H1 (cell line): ENCODE measurements around the gene GMFB. TPM values are rescaled to one million over a fixed set of nuclear protein-coding genes. Genes with fewer than 3 reads are reported as not detected.

Experiments
- CTCF ChIA-PET: fragments of 300-600 bp; sonication (Branson Sonifier 250); formaldehyde crosslinking; loops from one replicate; lab custom pipeline; 2021; ENCODE audit not compliant: partially characterized antibody; lab: Charles Lee
- POLR2A ChIA-PET: fragments of 300-600 bp; sonication (Branson Sonifier 250); formaldehyde crosslinking; loops from one replicate; lab custom pipeline; 2021; ENCODE audit warnings: inconsistent platforms; ENCODE audit not compliant: partially characterized antibody; lab: Charles Lee
- DNase-seq, 2 experiments: peaks; one replicate each; pipeline versions ENCODE4 v3.0.0 to v3.0.0-alpha.2; 2010 to 2022; ENCODE audit warnings: low spot score in 2 of 2, low read depth in 1 of 2, mixed read lengths in 1 of 2
- FAIRE-seq: peaks from 2 replicates; lab custom pipeline; 2011; peaks lifted over from hg19 to GRCh38; lab: Jason Lieb, UNC
- H2AFZ ChIP-seq: 2 replicates; pipeline ENCODE4 v1.8.1; 2012; ENCODE audit warnings: low read length, inconsistent platforms
- H2AK5ac ChIP-seq: 2 replicates; pipeline ENCODE4 v1.6.1; 2013; ENCODE audit warnings: low read depth, low read length
- H2BK120ac ChIP-seq: replicated peaks from 2 replicates; pipeline ENCODE3; 2013; ENCODE audit warnings: low read depth, low read length, inconsistent platforms
- H2BK12ac ChIP-seq: 2 replicates; pipeline ENCODE4 v1.6.1; 2013; ENCODE audit warnings: low read depth, low read length
- H2BK15ac ChIP-seq: 2 replicates; pipeline ENCODE4 v1.6.1; 2013; ENCODE audit warnings: low read length
- H2BK20ac ChIP-seq: 2 replicates; pipeline ENCODE4 v1.6.1; 2013; ENCODE audit warnings: low read length
- H2BK5ac ChIP-seq: 2 replicates; pipeline ENCODE4 v1.6.1; 2013; ENCODE audit warnings: low read depth, low read length
- H3K14ac ChIP-seq: 2 replicates; pipeline ENCODE4 v1.6.1; 2013; ENCODE audit warnings: inconsistent platforms; ENCODE audit not compliant: insufficient read length
- H3K18ac ChIP-seq: 2 replicates; pipeline ENCODE4 v1.6.1; 2013; ENCODE audit warnings: low read length; ENCODE audit errors: extremely low read depth
- H3K23ac ChIP-seq: 2 replicates; pipeline ENCODE4 v1.6.1; 2013; ENCODE audit warnings: inconsistent platforms; ENCODE audit not compliant: insufficient read length
- H3K23me2 ChIP-seq: 2 replicates; pipeline ENCODE4 v1.6.1; 2013; ENCODE audit warnings: low read depth, low read length
- H3K27ac ChIP-seq: 2 replicates; pipeline ENCODE4 v1.6.1; 2011; ENCODE audit warnings: low read depth, low read length, inconsistent platforms
- H3K27me3 ChIP-seq, 4 experiments: replicated peaks in 1 of 4; 1 replicate in 1 of 4; 2 replicates in 3 of 4; pipeline versions ENCODE4 v1.6.1 to v1.8.1; 2011 to 2013; ENCODE audit warnings: low read length in 3 of 4, mild to moderate bottlenecking in 3 of 4, inconsistent platforms in 2 of 4, mixed read lengths in 2 of 4, moderate library complexity in 1 of 4; ENCODE audit not compliant: control insufficient read depth in 3 of 4, insufficient read depth in 3 of 4; ENCODE audit errors: extremely low read depth in 1 of 4
- H3K36me3 ChIP-seq, 4 experiments: 2 replicates each; pipeline versions ENCODE4 v1.6.1 to v1.8.1; 2011 to 2013; ENCODE audit warnings: mild to moderate bottlenecking in 4 of 4, low read length in 3 of 4, moderate library complexity in 2 of 4, control low read depth in 1 of 4, inconsistent platforms in 1 of 4; ENCODE audit not compliant: insufficient read depth in 4 of 4, control insufficient read depth in 2 of 4
- H3K4ac ChIP-seq: replicated peaks from 2 replicates; pipeline ENCODE3; 2013; ENCODE audit warnings: low read length, low read depth, mixed read lengths, inconsistent platforms; ENCODE audit not compliant: insufficient read length
- H3K4me1 ChIP-seq, 4 experiments: replicated peaks in 1 of 4; 1 replicate in 1 of 4; 2 replicates in 3 of 4; pipeline versions ENCODE4 v1.6.1 to v1.8.1; 2011 to 2013; ENCODE audit warnings: low read length in 3 of 4, inconsistent platforms in 2 of 4, mixed read lengths in 1 of 4; ENCODE audit not compliant: insufficient read depth in 4 of 4, control insufficient read depth in 3 of 4
- H3K4me2 ChIP-seq, 2 experiments: 2 replicates each; pipeline versions ENCODE4 v1.6.1 to v1.8.1; 2011 to 2013; ENCODE audit warnings: low read depth in 2 of 2, low read length in 2 of 2, control low read depth in 1 of 2, inconsistent platforms in 1 of 2, mild to moderate bottlenecking in 1 of 2; ENCODE audit not compliant: insufficient read depth in 1 of 2
- H3K4me3 ChIP-seq, 4 experiments: fragments of 200-600, 300-600 bp in 1 of 4; sonication (generic), shearing (Covaris generic), sonication (Bioruptor Twin) in 1 of 4; 2 replicates each; pipeline versions ENCODE4 v1.5.1 to v1.8.1; 2011 to 2016; ENCODE audit warnings: low read length in 4 of 4, low read depth in 3 of 4, control low read depth in 2 of 4, inconsistent platforms in 2 of 4, mild to moderate bottlenecking in 2 of 4, mixed read lengths in 1 of 4, moderate library complexity in 1 of 4; ENCODE audit not compliant: insufficient read depth in 2 of 4; ENCODE audit errors: extremely low read depth in 1 of 4
- H3K56ac ChIP-seq: replicated peaks from 2 replicates; pipeline ENCODE3; 2013; ENCODE audit warnings: low read depth, mild to moderate bottlenecking, mixed read lengths, low read length, inconsistent platforms; ENCODE audit not compliant: insufficient read length
- H3K79me1 ChIP-seq: 2 replicates; pipeline ENCODE4 v1.6.1; 2013; ENCODE audit warnings: low read depth, low read length, control low read depth
- H3K79me2 ChIP-seq, 2 experiments: 2 replicates each; pipeline versions ENCODE4 v1.6.1 to v1.8.1; 2012 to 2013; ENCODE audit warnings: low read length in 2 of 2, mild to moderate bottlenecking in 2 of 2, inconsistent platforms in 1 of 2; ENCODE audit not compliant: insufficient read depth in 2 of 2, control insufficient read depth in 1 of 2
- H3K9ac ChIP-seq, 4 experiments: replicated peaks in 1 of 4; 1 replicate in 1 of 4; 2 replicates in 3 of 4; pipeline versions ENCODE4 v1.6.1 to v1.8.1; 2011 to 2013; ENCODE audit warnings: low read depth in 3 of 4, low read length in 3 of 4, control low read depth in 2 of 4, mild to moderate bottlenecking in 2 of 4, moderate library complexity in 2 of 4, inconsistent platforms in 1 of 4; ENCODE audit errors: extremely low read depth in 1 of 4
- H3K9me3 ChIP-seq, 2 experiments: 2 replicates each; pipeline versions ENCODE4 v1.6.1 to v1.8.1; 2012 to 2013; ENCODE audit warnings: mild to moderate bottlenecking in 2 of 2, moderate library complexity in 2 of 2, control low read depth in 1 of 2, inconsistent platforms in 1 of 2, low read depth in 1 of 2, low read length in 1 of 2, mixed read lengths in 1 of 2; ENCODE audit not compliant: insufficient read depth in 2 of 2
- H4K20me1 ChIP-seq, 2 experiments: replicated peaks in 1 of 2; 2 replicates each; pipeline versions ENCODE3 to v1.8.1; 2011 to 2013; ENCODE audit warnings: inconsistent platforms in 2 of 2, low read length in 2 of 2, mild to moderate bottlenecking in 1 of 2; ENCODE audit not compliant: insufficient read depth in 2 of 2, control insufficient read depth in 1 of 2
- H4K5ac ChIP-seq: 2 replicates; pipeline ENCODE4 v1.6.1; 2013; ENCODE audit warnings: low read length, low read depth, mixed read lengths, inconsistent platforms; ENCODE audit not compliant: insufficient read length
- H4K8ac ChIP-seq: 2 replicates; pipeline ENCODE4 v1.8.0; 2013; ENCODE audit warnings: mild to moderate bottlenecking, moderate library complexity, low read length, inconsistent platforms; ENCODE audit not compliant: insufficient read depth; ENCODE audit errors: extremely low read depth
- H4K91ac ChIP-seq: replicated peaks from 2 replicates; pipeline ENCODE3; 2013; ENCODE audit warnings: low read length, mixed read lengths, inconsistent platforms; ENCODE audit not compliant: insufficient read length
- BACH1 ChIP-seq: IDR thresholded peaks from 2 replicates; pipeline ENCODE4 v1.6.1; 2012; ENCODE audit warnings: low read length, improper control_type of control experiment
- BRCA1 ChIP-seq: IDR thresholded peaks from 2 replicates; pipeline ENCODE4 v1.6.1; 2012; ENCODE audit warnings: low read depth, low read length, improper control_type of control experiment
- CHD2 ChIP-seq: IDR thresholded peaks from 2 replicates; pipeline ENCODE4 v1.6.1; 2012; ENCODE audit warnings: low read length, improper control_type of control experiment
- EGR1 ChIP-seq: IDR thresholded peaks from 2 replicates; pipeline ENCODE4 v1.6.1; 2011; ENCODE audit warnings: low read depth, low read length, borderline replicate concordance
- EP300 ChIP-seq, 2 experiments: IDR thresholded peaks; 1 replicate in 1 of 2; 2 replicates in 1 of 2; pipeline ENCODE4 v1.6.1; 2011 to 2012; ENCODE audit warnings: low read depth in 2 of 2, low read length in 2 of 2, mild to moderate bottlenecking in 2 of 2, borderline replicate concordance in 1 of 2, inconsistent platforms in 1 of 2, moderate library complexity in 1 of 2
- GTF2F1 ChIP-seq: IDR thresholded peaks from 2 replicates; pipeline ENCODE4 v1.6.1; 2012; ENCODE audit warnings: low read depth, low read length, improper control_type of control experiment, borderline replicate concordance
- HDAC2 ChIP-seq, 2 experiments: fragments of 300-600 bp in 1 of 2; sonication (generic) in 1 of 2; IDR thresholded peaks; 2 replicates each; pipeline ENCODE4 v1.6.1; 2011 to 2012; ENCODE audit warnings: low read depth in 2 of 2, low read length in 2 of 2, mild to moderate bottlenecking in 2 of 2, moderate library complexity in 2 of 2, borderline replicate concordance in 1 of 2, inconsistent platforms in 1 of 2
- MAFK ChIP-seq: IDR thresholded peaks from 2 replicates; pipeline ENCODE4 v1.6.1; 2012; ENCODE audit warnings: low read depth, mild to moderate bottlenecking, improper control_type of control experiment, low read length
- MAX ChIP-seq: IDR thresholded peaks from 2 replicates; pipeline ENCODE4 v1.6.1; 2012; ENCODE audit warnings: inconsistent platforms
- PHF8 ChIP-seq: fragments of 200-600 bp; sonication (generic); conservative IDR thresholded peaks from 2 replicates; pipeline ENCODE4 v1.7.1; 2012; ENCODE audit warnings: low read depth, mild to moderate bottlenecking, inconsistent platforms, low read length, moderate library complexity
- SP4 ChIP-seq: IDR thresholded peaks from 2 replicates; pipeline ENCODE4 v1.6.1; 2012; ENCODE audit warnings: low read length, inconsistent platforms
- SRF ChIP-seq: IDR thresholded peaks from 2 replicates; pipeline ENCODE4 v1.6.1; 2011; ENCODE audit warnings: mild to moderate bottlenecking, low read depth, low read length, moderate library complexity
- TCF12 ChIP-seq: IDR thresholded peaks from 2 replicates; pipeline ENCODE4 v1.6.1; 2011; ENCODE audit warnings: low read depth, mild to moderate bottlenecking, low read length
- YY1 ChIP-seq: IDR thresholded peaks from 2 replicates; pipeline ENCODE4 v1.6.1; 2011; ENCODE audit warnings: low read depth, mild to moderate bottlenecking, low read length
- polyA plus RNA-seq, 7 experiments: library from polyadenylated mRNA; depleted of rRNA in 3 of 7; stranded (reverse) in 5 of 7; unstranded in 2 of 7; fragments of >200 nt in 5 of 7; fragments of 200-250 nt in 2 of 7; gene quantifications; 1 replicate in 5 of 7; 2 replicates in 1 of 7; 4 replicates in 1 of 7; pipeline versions ENCODE4 v1.2.1 to v1.2.3, GENCODE V29; 2011 to 2013; ENCODE audit warnings: missing spikeins in 2 of 7, mixed read lengths in 2 of 7
- total RNA-seq: library from RNA; stranded (reverse); fragmentation: NEBNext Ultra II Directional; extraction: Animal tissue kit (Norgen Biotek cat#: 25700); gene quantifications from 2 replicates; pipeline ENCODE4 v1.2.1, GENCODE V29; 2021

The GMFB gene
- total and polyA plus RNA-seq, 2 of the 8 experiments (the other 6 are each of a cell fraction or from before 2014, with no cell fraction given): 17.9 to 77.3 TPM

- no peak overlapping the region for H3K4ac ChIP-seq
- DNase-seq (no peak), FAIRE-seq (no peak)
- H4K91ac ChIP-seq: no peak overlapping the region
- H3K79me1 ChIP-seq: no peaks in the 10 kb centered on the region; the same call in 1 of the 2 replicates
- no peak overlapping the region for H2BK15ac ChIP-seq
- no peak overlapping the region for H3K27ac ChIP-seq
- H4K5ac ChIP-seq: no peak overlapping the region
- no peaks in the 10 kb centered on the region; a peak in 1 of 7 replicates for H3K4me1 ChIP-seq
- no peak overlapping the region for H3K56ac ChIP-seq
- no peak overlapping the region for H4K8ac ChIP-seq
- H2BK120ac ChIP-seq: no peak overlapping the region
- CTCF ChIA-PET: interaction anchor here (1.3 to 1.4 kb wide), 2 partner anchors 10 to 12 kb away, joined by 3 to 6 read pairs; no protein-coding TSS in a partner anchor
- H2BK20ac ChIP-seq: no peak overlapping the region
- H2AFZ ChIP-seq: no peak overlapping the region
- H3K4me2 ChIP-seq: no peak overlapping the region
- no peak overlapping the region for H3K23ac ChIP-seq
- POLR2A ChIA-PET: interaction anchor here (1.3 kb wide), 1 partner anchor 13 kb away, joined by 3 read pairs; no protein-coding TSS in a partner anchor
- H2AK5ac ChIP-seq: no peak overlapping the region
- H3K18ac ChIP-seq: no peak overlapping the region
- H3K9me3 ChIP-seq: no peaks in the 10 kb centered on the region
- peaks cover 0 to 33% (median 2%) of the 10 kb centered on the region in 4 experiments; a peak in 6 of 8 replicates for H3K36me3 ChIP-seq
- H3K9ac ChIP-seq: no peak overlapping the region
- peaks cover 3% of the 10 kb centered on the region; the same call in 1 of the 2 replicates for H3K23me2 ChIP-seq
- no peak overlapping the region for H3K4me3 ChIP-seq
- H4K20me1 ChIP-seq: peaks cover 0 to 5% of the 10 kb centered on the region in 2 experiments
- no peak overlapping the region for H2BK12ac ChIP-seq
- H3K14ac ChIP-seq: no peak overlapping the region
- H2BK5ac ChIP-seq: no peak overlapping the region
- H3K27me3 ChIP-seq: no peaks in the 10 kb centered on the region
- H3K79me2 ChIP-seq: peaks cover 4 to 55% of the 10 kb centered on the region in 2 experiments; a peak in 3 of 4 replicates
- TF ChIP-seq HDAC2 (IDR thresholded peaks at IDR 0.05; ENCODE audit: borderline replicate concordance in 1 of 2, low read depth in 2 of 2, low read length in 2 of 2) (no peak), TCF12 (no peak), GTF2F1 (no peak), EGR1 (no peak), MAFK (no peak), MAX (no peak), SRF (no peak), SP4 (no peak), BRCA1 (no peak), EP300 (IDR thresholded peaks at IDR 0.05; ENCODE audit: borderline replicate concordance in 1 of 2, low read depth in 2 of 2, low read length in 2 of 2) (no peak), CHD2 (no peak), BACH1 (no peak), PHF8 (no peak), YY1 (no peak)
Observed at GRCh38 chr14:54483846-54484245, 4.9 kb downstream of the GMFB start.
